Fibroblast of villous mesenchyme (primary cell): ENCODE measurements around the gene ACOT2. TPM values are rescaled to one million over a fixed set of nuclear protein-coding genes. Genes with fewer than 3 reads are reported as not detected.
"Not testable (repeated sequence)": the region's sequence is repeated elsewhere in the genome, so short reads cannot be mapped to it uniquely, and the experiment has no call there.

Experiments used
- DNase-seq: peaks from one replicate; pipeline ENCODE4 v3.0.0-alpha.2; 2010; ENCODE audit warnings: low read depth
- H3K4me3 ChIP-seq: 2 replicates; pipeline ENCODE4 v1.5.1; 2011; ENCODE audit warnings: low read depth, mild to moderate bottlenecking, low read length
- total RNA-seq: library from RNA; depleted of rRNA; stranded (reverse); fragments of >200 nt; gene quantifications from 2 replicates; pipeline ENCODE4 v1.2.3, GENCODE V29; 2012
- TF ChIP-seq, protein P1 (sequence below): IDR thresholded peaks from 2 replicates; pipeline ENCODE4 v1.5.1; 2012; ENCODE audit warnings: low read depth, mild to moderate bottlenecking, low read length; ENCODE audit not compliant: insufficient read depth

ACOT2 gene, protein sequence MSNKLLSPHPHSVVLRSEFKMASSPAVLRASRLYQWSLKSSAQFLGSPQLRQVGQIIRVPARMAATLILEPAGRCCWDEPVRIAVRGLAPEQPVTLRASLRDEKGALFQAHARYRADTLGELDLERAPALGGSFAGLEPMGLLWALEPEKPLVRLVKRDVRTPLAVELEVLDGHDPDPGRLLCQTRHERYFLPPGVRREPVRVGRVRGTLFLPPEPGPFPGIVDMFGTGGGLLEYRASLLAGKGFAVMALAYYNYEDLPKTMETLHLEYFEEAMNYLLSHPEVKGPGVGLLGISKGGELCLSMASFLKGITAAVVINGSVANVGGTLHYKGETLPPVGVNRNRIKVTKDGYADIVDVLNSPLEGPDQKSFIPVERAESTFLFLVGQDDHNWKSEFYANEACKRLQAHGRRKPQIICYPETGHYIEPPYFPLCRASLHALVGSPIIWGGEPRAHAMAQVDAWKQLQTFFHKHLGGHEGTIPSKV
- 26.8 and 48.0 TPM in 2 replicates for total RNA-seq

DNA sequence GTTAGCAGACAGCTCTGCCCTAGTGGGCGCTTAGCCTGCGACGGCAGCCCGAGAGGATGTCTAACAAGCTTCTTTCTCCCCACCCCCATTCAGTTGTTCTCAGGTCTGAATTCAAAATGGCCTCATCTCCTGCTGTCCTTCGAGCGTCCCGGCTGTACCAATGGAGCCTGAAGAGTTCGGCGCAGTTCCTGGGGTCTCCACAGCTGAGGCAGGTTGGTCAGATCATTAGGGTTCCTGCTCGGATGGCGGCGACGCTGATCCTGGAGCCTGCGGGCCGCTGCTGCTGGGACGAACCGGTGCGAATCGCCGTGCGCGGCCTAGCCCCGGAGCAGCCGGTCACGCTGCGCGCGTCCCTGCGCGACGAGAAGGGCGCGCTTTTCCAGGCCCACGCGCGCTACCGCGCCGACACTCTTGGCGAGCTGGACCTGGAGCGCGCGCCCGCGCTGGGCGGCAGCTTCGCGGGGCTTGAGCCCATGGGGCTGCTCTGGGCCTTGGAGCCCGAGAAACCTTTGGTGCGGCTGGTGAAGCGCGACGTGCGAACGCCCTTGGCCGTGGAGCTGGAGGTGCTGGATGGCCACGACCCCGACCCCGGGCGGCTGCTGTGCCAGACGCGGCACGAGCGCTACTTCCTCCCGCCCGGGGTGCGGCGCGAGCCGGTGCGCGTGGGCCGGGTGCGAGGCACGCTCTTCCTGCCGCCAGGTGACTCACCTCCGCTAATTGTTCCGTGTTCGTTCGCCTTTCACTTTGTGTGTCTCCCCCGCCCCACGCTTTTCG, at the start of gene ACOT2:
Gene ACOT2, plus strand, starts transcription at position 29 of the 774 bp plus-strand sequence. Its CDS starts 28 bp downstream, at position 57.
- DNase-seq, result peak; percentile 94

DNA sequence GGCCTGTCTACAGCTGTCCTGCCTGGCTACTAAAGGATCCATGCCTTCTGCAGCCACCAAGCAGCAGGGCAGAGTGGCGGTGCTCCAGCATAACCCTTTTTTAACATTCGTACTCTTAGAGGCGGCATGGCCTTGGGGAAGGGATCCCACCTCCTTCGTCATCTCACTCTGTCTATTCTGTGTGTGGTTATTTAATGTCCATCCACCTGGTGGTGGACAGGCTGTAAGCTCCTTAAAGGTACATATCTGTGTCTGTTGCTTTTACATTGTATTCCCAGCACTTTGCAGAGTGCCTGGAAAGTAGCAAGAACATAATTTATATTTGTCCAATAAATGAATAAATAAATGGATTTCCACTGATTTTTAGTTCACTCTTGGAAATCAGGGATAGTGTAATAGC, 47.8 kb upstream of the ACOT2 start:
- no peak overlapping the region for H3K4me3 ChIP-seq
- no peak for DNase-seq
- TF ChIP-seq, protein P1, sequence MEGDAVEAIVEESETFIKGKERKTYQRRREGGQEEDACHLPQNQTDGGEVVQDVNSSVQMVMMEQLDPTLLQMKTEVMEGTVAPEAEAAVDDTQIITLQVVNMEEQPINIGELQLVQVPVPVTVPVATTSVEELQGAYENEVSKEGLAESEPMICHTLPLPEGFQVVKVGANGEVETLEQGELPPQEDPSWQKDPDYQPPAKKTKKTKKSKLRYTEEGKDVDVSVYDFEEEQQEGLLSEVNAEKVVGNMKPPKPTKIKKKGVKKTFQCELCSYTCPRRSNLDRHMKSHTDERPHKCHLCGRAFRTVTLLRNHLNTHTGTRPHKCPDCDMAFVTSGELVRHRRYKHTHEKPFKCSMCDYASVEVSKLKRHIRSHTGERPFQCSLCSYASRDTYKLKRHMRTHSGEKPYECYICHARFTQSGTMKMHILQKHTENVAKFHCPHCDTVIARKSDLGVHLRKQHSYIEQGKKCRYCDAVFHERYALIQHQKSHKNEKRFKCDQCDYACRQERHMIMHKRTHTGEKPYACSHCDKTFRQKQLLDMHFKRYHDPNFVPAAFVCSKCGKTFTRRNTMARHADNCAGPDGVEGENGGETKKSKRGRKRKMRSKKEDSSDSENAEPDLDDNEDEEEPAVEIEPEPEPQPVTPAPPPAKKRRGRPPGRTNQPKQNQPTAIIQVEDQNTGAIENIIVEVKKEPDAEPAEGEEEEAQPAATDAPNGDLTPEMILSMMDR, result no peak

More for the DNA sequence above, at the start of gene ACOT2:
- H3K4me3 ChIP-seq, result peak within 1 kb of the TSS; percentile 67

DNA sequence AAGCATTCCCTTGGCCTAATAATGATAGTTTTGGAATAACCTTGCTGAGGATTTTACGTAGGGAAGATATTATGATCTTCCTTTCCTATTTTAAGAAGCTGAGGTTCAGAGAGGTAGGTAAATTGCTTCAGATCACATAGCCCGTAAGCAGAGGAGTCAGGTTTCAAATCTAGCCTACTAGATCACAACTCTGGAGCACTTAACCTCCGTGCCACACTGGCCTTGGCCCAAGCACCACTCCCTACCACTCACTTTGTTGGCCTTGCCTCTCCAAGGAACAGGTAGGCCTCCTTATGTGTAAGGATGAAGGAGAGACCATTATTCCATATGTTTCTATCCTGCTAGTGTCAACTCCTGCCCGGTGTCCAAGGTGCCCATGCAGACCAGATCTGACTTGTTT, 44.5 kb upstream of the ACOT2 start:
- DNase-seq, result no peak
- H3K4me3 ChIP-seq, result no peak overlapping the region
- TF ChIP-seq, protein P1, result no peak

DNA sequence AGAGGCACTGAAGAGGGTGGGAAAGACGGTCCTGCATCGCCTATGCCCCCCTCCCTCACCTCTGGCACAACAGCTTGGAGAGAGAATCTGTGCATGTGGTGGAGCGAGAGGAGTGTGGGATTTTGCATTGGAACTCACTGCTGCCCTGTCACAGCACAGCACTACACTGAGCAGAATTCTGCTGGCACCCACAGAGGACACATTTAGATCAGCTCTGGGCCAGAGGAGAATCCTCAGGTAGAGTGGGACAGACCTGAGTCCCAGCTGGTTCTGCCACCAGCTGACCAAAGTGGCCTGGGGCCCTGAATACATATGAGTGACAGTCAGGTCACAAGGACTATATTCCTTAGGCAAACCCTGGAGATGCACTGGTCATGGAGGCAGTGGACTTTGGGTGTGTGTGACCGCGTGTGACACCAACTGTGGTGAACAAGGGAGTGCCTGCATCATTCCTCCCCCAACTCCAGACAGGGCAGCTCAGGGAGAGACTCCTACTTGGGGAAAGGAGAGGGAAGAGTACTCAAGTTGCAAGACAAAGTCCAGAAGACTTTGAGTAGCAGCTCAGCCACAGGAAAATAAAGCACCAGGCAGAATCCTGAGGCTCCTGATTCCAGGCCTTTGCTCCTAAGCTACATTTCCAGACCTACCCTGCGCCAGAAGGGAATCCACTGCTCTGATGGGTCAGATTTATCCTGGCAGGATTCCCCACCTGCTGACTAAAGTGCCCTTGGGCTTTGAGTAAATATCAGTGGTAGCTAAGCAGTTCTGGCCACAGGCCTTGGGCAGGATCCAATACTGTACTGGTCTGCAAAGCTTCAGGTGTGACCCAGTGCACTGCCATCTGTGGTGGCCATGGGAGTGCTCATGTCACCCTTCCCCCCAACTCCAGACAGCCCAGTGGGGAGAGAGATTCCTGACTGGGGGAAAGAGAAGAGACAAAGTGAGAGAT, 42.7 kb upstream of the ACOT2 start:
- TF ChIP-seq, protein P1, result no peak
- no peak overlapping the region for H3K4me3 ChIP-seq
- DNase-seq, result no peak

DNA sequence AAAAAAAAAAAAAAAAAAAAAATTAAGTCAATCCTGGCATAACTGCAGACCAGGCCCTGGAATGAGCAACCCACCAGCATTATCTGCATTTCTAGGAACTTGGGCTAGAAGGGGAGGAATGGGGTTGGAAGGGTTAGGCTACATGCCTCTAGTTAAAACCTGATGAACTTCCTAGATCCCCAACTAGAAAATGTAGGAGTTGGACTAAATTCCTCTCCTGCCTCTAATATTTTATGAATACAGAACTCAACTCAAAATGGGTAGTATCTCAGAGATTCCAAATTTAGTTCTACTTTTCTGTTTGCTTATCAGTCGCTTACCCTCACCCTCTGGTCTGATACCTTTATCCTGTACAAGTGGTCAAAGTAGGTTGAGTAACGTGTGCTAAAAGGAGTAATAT, 39.7 kb upstream of the ACOT2 start:
- not testable (repeated sequence) for H3K4me3 ChIP-seq, DNase-seq

DNA sequence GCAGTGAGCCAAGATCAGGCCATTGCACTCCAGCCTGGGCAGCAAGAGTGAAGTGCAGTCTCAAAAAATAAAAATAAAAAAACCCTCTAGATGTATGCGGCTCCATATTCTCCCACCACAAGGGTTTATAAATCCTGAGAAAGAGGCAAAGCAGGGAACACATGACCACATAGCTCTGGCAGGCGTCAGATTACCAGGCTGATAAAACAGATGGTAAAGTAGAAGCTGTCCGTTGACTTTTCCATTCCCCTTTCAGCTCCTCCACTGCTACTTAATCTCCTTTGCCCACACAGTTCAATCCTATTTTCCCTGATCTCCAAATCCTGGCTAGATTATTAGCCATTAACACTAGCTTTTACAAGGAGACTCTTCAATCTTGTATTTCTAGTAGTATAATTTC, 37.0 kb upstream of the ACOT2 start:
- H3K4me3 ChIP-seq, result not testable (repeated sequence)

DNA sequence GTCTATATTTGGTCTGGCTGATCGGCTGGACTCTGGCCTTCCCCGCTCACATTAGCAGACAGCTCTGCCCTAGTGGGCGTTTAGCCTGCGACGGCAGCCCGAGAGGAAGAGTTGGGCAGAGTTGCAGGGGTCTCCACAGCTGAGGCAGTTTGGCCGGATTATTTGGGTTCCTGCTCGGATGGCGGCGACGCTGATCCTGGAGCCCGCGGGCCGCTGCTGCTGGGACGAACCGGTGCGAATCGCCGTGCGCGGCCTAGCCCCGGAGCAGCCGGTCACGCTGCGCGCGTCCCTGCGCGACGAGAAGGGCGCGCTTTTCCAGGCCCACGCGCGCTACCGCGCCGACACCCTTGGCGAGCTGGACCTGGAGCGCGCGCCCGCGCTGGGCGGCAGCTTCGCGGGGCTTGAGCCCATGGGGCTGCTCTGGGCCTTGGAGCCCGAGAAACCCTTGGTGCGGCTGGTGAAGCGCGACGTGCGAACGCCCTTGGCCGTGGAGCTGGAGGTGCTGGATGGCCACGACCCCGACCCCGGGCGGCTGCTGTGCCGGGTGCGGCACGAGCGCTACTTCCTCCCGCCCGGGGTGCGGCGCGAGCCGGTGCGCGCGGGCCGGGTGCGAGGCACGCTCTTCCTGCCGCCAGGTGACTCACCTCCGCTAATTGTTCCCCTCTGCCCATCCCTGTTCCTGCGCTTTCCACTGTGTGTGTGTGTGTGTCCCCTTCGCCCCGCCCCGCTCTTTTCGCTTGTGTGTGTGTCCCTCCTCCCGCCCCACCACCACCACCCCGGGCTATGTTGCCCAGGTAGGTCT, 31.6 kb upstream of the ACOT2 start:
- peak overlapping the region; percentile 30 for H3K4me3 ChIP-seq
- not testable (repeated sequence) for DNase-seq

More for the DNA sequence above, 37.0 kb upstream of the ACOT2 start:
- not testable (repeated sequence) for DNase-seq

DNA sequence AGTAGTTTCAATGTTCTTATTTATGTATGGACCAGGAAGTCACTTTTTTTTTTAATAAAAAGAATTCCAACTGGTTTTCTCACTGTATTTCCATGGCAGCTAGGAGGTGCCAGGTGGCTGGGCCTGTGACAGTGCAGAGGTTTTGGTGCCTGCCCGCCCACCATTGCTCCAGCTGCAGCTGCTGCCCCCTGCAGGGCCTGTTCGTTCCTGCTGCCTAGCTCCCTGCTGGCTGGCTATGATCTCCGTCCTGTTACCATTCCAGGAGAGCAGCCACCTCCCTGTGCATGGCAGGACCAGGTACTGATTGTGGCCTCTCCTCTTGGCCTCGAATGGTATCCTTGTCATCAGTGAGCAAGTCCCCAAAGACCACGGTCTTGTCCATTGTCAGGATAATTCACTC, 30.0 kb upstream of the ACOT2 start:
- not testable (repeated sequence) for DNase-seq, H3K4me3 ChIP-seq
- TF ChIP-seq, protein P1, result peak; percentile 24

DNA sequence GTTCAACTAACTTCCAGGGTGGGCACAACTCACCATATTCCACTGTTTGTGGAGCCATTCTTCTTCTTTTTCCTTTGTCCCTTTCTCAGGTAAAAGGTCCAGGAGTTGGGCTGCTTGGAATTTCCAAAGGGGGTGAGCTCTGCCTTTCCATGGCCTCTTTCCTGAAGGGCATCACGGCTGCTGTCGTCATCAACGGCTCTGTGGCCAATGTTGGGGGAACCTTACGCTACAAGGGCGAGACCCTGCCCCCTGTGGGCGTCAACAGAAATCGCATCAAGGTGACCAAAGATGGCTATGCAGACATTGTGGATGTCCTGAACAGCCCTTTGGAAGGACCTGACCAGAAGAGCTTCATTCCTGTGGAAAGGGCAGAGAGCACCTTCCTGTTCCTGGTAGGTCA, 26.1 kb upstream of the ACOT2 start:
- not testable (repeated sequence) for H3K4me3 ChIP-seq, DNase-seq

DNA sequence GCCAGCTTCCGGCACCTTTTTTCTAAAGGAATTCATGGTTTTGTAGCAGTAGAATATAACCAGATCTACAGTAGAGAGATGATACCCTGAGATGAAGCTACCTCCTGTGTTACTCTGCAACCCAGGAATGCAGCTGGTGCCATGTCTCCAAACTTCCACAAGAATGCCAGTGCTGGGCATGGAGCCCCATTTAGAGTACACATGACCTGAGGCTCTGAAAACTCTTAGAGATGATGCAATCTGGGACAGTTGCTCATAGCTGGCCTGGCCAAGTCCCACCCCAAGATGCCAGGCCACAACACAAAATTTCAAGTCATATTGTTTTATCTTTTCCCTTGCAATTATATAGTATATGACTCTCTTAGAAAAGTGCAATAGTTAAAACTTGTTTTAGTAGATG, 23.7 kb upstream of the ACOT2 start:
- H3K4me3 ChIP-seq, DNase-seq: not testable (repeated sequence)

DNA sequence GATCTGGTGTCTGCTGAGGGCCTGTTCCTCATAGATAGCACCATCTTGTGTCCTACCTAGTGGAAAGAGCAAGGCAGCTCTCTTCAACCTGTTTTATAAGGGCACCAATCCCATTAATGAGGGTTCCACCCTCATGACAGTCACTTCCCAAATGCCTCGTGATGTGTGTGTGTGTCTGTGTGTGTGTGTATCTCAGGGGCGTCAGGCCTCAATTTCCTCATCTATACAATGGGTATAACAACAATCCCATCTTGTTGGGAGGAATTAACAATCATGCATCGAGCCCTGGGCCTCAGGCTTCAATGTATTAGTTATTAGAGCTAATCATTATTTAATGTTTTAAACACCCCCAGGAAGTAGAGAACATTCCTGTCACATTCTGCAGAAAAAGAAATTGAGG, 19.9 kb upstream of the ACOT2 start:
- H3K4me3 ChIP-seq, DNase-seq: not testable (repeated sequence)
